Fibroblast of upper back skin (primary cell): ENCODE measurements around the gene ST6GALNAC3.
"Not testable (repeated sequence)": the region's sequence is repeated elsewhere in the genome, so short reads cannot be mapped to it uniquely, and the experiment has no call there.

Experiments used
- DNase-seq: peaks from one replicate; pipeline ENCODE4 v3.0.0-alpha.2; 2013

The ST6GALNAC3 gene

GRCh38 chr1:76203127-76203526, 128.6 kb downstream of the ST6GALNAC3 start:
- DNase-seq, result no peak

- DNase-seq, result no peak
Observed at GRCh38 chr1:76209238-76209637, 134.7 kb downstream of the ST6GALNAC3 start.

- no peak for DNase-seq
Observed at GRCh38 chr1:76209648-76210047, 135.1 kb downstream of the ST6GALNAC3 start.

- DNase-seq, result no peak
Observed at GRCh38 chr1:76210160-76210559, 135.6 kb downstream of the ST6GALNAC3 start.

GRCh38 chr1:76218888-76219287, 144.3 kb downstream of the ST6GALNAC3 start:
- no peak for DNase-seq

- no peak for DNase-seq
Observed at GRCh38 chr1:76219366-76219818, 144.8 kb downstream of the ST6GALNAC3 start.

GRCh38 chr1:76224752-76225151, 150.2 kb downstream of the ST6GALNAC3 start:
- DNase-seq, result no peak

GRCh38 chr1:76225526-76225925, 151.0 kb downstream of the ST6GALNAC3 start:
- DNase-seq, result peak; percentile 11

GRCh38 chr1:76227621-76228020, 153.1 kb downstream of the ST6GALNAC3 start:
- no peak for DNase-seq

- no peak for DNase-seq
Observed at GRCh38 chr1:76229279-76230005, 154.9 kb downstream of the ST6GALNAC3 start.

- no peak for DNase-seq
Observed at GRCh38 chr1:76230842-76231281, 156.3 kb downstream of the ST6GALNAC3 start.

GRCh38 chr1:76231320-76231719, 156.8 kb downstream of the ST6GALNAC3 start:
- no peak for DNase-seq

GRCh38 chr1:76232666-76233065, 158.1 kb downstream of the ST6GALNAC3 start:
- no peak for DNase-seq

GRCh38 chr1:76234061-76234460, 159.5 kb downstream of the ST6GALNAC3 start:
- no peak for DNase-seq

GRCh38 chr1:76237211-76237610, 162.7 kb downstream of the ST6GALNAC3 start:
- DNase-seq, result peak; percentile 21

- DNase-seq, result peak; percentile 72
Observed at GRCh38 chr1:76238094-76238628, 163.6 kb downstream of the ST6GALNAC3 start.

GRCh38 chr1:76239470-76239918, 164.9 kb downstream of the ST6GALNAC3 start:
- DNase-seq, result no peak

- peak; percentile 28 for DNase-seq
Observed at GRCh38 chr1:76240316-76240715, 165.8 kb downstream of the ST6GALNAC3 start.

- not testable (repeated sequence) for DNase-seq
Observed at GRCh38 chr1:76242587-76242986, 168.0 kb downstream of the ST6GALNAC3 start.

- DNase-seq, result no peak
Observed at GRCh38 chr1:76247261-76247852, 172.8 kb downstream of the ST6GALNAC3 start.

GRCh38 chr1:76250271-76250670, 175.7 kb downstream of the ST6GALNAC3 start:
- no peak for DNase-seq

GRCh38 chr1:76252431-76252830, 177.9 kb downstream of the ST6GALNAC3 start:
- no peak for DNase-seq

GRCh38 chr1:76254104-76255030, 179.8 kb downstream of the ST6GALNAC3 start:
- peak; percentile 68 for DNase-seq
